Fibroblast of lung (primary cell): ENCODE results near the gene PCDHGA7.

ENCODE experiments used
- CTCF ChIP-seq, 2 donors: IDR thresholded peaks in 1 of 2; conservative IDR thresholded peaks in 1 of 2; 1 replicate in 1 of 2; 2 replicates in 1 of 2; pipeline ENCODE4 v1.5.1; 2011 to 2012; ENCODE audit warnings: low read length in 2 of 2, control low read depth in 1 of 2, inconsistent platforms in 1 of 2, low read depth in 1 of 2, mild to moderate bottlenecking in 1 of 2
- EZH2 ChIP-seq: IDR thresholded peaks from 2 replicates; pipeline ENCODE4 v1.5.1; 2012; ENCODE audit warnings: low read length, control low read depth, mild to moderate bottlenecking; ENCODE audit errors: missing control alignments

DNA sequence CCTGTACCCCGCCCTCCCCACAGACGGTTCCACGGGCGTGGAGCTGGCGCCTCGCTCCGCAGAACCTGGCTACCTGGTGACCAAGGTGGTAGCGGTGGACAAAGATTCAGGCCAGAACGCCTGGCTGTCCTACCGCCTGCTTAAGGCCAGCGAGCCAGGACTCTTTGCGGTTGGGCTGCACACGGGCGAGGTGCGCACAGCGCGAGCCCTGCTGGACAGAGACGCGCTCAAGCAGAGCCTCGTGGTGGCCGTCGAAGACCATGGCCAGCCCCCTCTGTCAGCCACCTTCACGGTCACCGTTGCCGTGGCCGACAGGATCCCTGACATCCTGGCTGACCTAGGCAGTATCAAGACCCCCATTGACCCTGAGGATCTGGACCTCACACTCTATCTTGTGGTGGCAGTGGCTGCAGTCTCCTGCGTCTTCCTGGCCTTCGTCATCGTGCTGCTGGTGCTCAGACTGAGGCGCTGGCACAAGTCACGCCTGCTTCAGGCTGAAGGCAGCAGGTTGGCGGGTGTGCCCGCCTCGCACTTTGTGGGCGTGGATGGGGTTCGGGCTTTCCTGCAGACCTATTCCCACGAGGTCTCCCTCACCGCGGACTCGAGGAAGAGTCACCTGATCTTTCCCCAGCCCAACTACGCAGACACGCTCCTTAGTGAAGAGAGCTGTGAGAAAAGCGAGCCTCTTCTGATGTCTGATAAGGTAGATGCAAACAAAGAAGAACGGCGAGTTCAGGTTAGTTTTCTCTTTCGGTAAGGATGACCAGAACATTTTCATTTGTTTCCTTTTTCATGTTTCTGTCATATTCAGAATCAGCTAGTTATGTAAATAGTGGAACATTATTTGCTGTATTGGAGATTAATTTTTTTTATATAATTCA lies 16.3 kb upstream of the PCDHGA7 start:
- TF ChIP-seq CTCF (conservative IDR thresholded peaks at IDR 0.05 in 1 of 2, IDR thresholded peaks at IDR 0.05 in 1 of 2; ENCODE audit: low read depth in 1 of 2, low read length in 2 of 2) = no peak
- TF ChIP-seq EZH2 = no peak
